Activated CD4-positive, alpha-beta T cell treated with anti-CD3 and anti-CD28 coated beads for 1 hour (primary cell): ENCODE results near the gene KRT72.
"Not testable (repeated sequence)": the region's sequence is repeated elsewhere in the genome, so short reads cannot be mapped to it uniquely, and the experiment has no call there.

Source experiments
- DNase-seq: peaks from one replicate; pipeline ENCODE4 v3.0.0-alpha.2; 2020

The KRT72 gene

GRCh38 chr12:52606096-52606495 lies 4.8 kb upstream of the KRT72 start:
- DNase-seq: no peak

GRCh38 chr12:52605542-52605941 lies 4.3 kb upstream of the KRT72 start:
- no peak for DNase-seq

GRCh38 chr12:52604859-52605258 lies 3.6 kb upstream of the KRT72 start:
- no peak for DNase-seq

GRCh38 chr12:52603314-52603713 lies 2.1 kb upstream of the KRT72 start:
- DNase-seq: no peak

- no peak for DNase-seq
Observed at GRCh38 chr12:52602552-52602951, 1.3 kb upstream of the KRT72 start.

- no peak for DNase-seq
Observed at GRCh38 chr12:52601671-52602070, 408 bp upstream of the KRT72 start.

GRCh38 chr12:52600475-52600874 lies 788 bp downstream of the KRT72 start:
- no peak for DNase-seq

GRCh38 chr12:52600071-52600470 lies 1.2 kb downstream of the KRT72 start:
- no peak for DNase-seq

GRCh38 chr12:52598966-52599365 lies 2.3 kb downstream of the KRT72 start:
- no peak for DNase-seq

GRCh38 chr12:52594237-52594636 lies 7.0 kb downstream of the KRT72 start:
- DNase-seq: not testable (repeated sequence)

GRCh38 chr12:52591521-52591920 lies 9.7 kb downstream of the KRT72 start:
- no peak for DNase-seq

GRCh38 chr12:52590021-52590420 lies 11.2 kb downstream of the KRT72 start:
- DNase-seq: no peak

- no peak for DNase-seq
Observed at GRCh38 chr12:52587563-52587962, 13.7 kb downstream of the KRT72 start.

GRCh38 chr12:52585946-52586345 lies 15.3 kb downstream of the KRT72 start:
- DNase-seq: peak; percentile 34

GRCh38 chr12:52585066-52585465 lies 16.2 kb downstream of the KRT72 start:
- DNase-seq: no peak

- DNase-seq: no peak
Observed at GRCh38 chr12:52584156-52584682, 17.0 kb downstream of the KRT72 start.

GRCh38 chr12:52582971-52583456 lies 18.2 kb downstream of the KRT72 start:
- DNase-seq: peak; percentile 53

GRCh38 chr12:52582486-52582885 lies 18.8 kb downstream of the KRT72 start:
- no peak for DNase-seq

- no peak for DNase-seq
Observed at GRCh38 chr12:52581481-52581880, 19.8 kb downstream of the KRT72 start.

GRCh38 chr12:52581066-52581465 lies 20.2 kb downstream of the KRT72 start:
- DNase-seq: no peak

- no peak for DNase-seq
Observed at GRCh38 chr12:52580496-52580895, 20.8 kb downstream of the KRT72 start.

- no peak for DNase-seq
Observed at GRCh38 chr12:52579468-52580465, 21.5 kb downstream of the KRT72 start.

- DNase-seq: no peak
Observed at GRCh38 chr12:52578469-52578868, 22.8 kb downstream of the KRT72 start.

GRCh38 chr12:52577316-52577715 lies 23.9 kb downstream of the KRT72 start:
- DNase-seq: no peak
